AG09309 (cell line): ENCODE data around the gene C22orf42.

Experiments used
- DNase-seq: peaks from one replicate; pipeline ENCODE4 v3.0.0-alpha.2; 2010; ENCODE audit warnings: low read depth
- H3K4me3 ChIP-seq: 2 replicates; pipeline ENCODE4 v1.5.1; 2011; ENCODE audit warnings: mild to moderate bottlenecking, low read depth, low read length, moderate library complexity; ENCODE audit not compliant: control insufficient read depth
- CTCF ChIP-seq: IDR thresholded peaks from 2 replicates; pipeline ENCODE4 v1.5.1; 2011; ENCODE audit warnings: mild to moderate bottlenecking, low read depth, low read length, inconsistent platforms; ENCODE audit not compliant: insufficient read depth, control insufficient read depth; ENCODE audit errors: missing control alignments

The C22orf42 gene

GRCh38 chr22:32204856-32205722, 46.0 kb upstream of the C22orf42 start, which contains the start of gene RFPL2:
RFPL2 (minus strand) TSS chr22:32205073; CDS start chr22:32202451, 2,622 bp downstream.
- DNase-seq, result no peak
- H3K4me3 ChIP-seq, result no peak within 1 kb of the TSS
- TF ChIP-seq CTCF, result no peak

GRCh38 chr22:32204040-32204855, 45.1 kb upstream of the C22orf42 start:
- DNase-seq, result no peak
- no peak for TF ChIP-seq CTCF
- no peak overlapping the region for H3K4me3 ChIP-seq

GRCh38 chr22:32203181-32204039, 44.3 kb upstream of the C22orf42 start:
- no peak for TF ChIP-seq CTCF
- DNase-seq, result no peak
- no peak overlapping the region for H3K4me3 ChIP-seq

GRCh38 chr22:32202539-32203180, 43.6 kb upstream of the C22orf42 start:
- H3K4me3 ChIP-seq, result no peak overlapping the region
- no peak for DNase-seq
- peak; percentile 55 for TF ChIP-seq CTCF

- DNase-seq, result no peak
- no peak overlapping the region for H3K4me3 ChIP-seq
- TF ChIP-seq CTCF, result no peak
Measured at GRCh38 chr22:32202161-32202538, 43.0 kb upstream of the C22orf42 start.
